Measurements from ENCODE around the gene MGST3.

DNA sequence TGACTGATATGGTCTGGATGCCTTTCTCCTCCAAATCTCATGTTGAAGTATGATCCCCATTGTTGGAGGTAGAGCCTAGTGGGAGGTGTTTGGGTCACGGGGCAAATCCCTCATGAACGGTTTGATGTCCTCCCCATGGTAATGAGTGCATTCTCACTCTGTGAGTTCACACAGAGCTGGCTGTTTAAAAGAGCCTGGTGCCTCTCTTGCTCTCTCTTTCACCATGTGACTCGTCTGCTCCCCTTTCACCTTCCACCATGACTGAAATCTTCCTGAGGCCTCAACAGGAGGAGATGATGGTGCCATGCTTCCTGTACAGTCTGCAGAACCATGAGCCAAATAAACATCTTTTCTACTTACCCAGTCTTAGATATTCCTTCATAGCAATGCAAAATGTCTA, 37.1 kb downstream of the MGST3 start:
- TF ChIP-seq, protein P1, sequence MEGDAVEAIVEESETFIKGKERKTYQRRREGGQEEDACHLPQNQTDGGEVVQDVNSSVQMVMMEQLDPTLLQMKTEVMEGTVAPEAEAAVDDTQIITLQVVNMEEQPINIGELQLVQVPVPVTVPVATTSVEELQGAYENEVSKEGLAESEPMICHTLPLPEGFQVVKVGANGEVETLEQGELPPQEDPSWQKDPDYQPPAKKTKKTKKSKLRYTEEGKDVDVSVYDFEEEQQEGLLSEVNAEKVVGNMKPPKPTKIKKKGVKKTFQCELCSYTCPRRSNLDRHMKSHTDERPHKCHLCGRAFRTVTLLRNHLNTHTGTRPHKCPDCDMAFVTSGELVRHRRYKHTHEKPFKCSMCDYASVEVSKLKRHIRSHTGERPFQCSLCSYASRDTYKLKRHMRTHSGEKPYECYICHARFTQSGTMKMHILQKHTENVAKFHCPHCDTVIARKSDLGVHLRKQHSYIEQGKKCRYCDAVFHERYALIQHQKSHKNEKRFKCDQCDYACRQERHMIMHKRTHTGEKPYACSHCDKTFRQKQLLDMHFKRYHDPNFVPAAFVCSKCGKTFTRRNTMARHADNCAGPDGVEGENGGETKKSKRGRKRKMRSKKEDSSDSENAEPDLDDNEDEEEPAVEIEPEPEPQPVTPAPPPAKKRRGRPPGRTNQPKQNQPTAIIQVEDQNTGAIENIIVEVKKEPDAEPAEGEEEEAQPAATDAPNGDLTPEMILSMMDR (IDR thresholded peaks at IDR 0.05; ENCODE audit: borderline replicate concordance, extremely low read depth, low read length, poor library complexity, severe bottlenecking) = no peak
- no peak for TF ChIP-seq EZH2 (IDR thresholded peaks at IDR 0.05; ENCODE audit: borderline replicate concordance, low read depth, low read length, severe bottlenecking)

Measured in DND-41 (cell line).